ENCODE results near the gene HPSE.

DNA sequence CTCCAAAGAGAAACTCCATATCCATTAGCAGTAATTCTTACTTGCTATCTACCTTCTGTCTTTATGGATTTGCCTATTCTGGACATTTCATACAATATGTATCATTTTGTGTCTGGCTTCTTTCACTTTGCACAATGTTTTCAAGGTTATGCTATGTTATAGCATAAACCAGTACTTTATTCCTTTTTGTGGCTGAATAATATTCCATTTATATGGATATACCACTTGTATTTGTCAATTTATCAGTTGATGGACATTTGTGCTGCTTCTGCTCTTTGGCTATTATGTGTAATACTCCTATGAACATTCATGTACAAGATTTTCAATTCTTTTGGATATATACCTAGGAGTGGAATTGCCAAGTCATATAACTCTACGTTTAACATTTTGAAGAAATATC is 18.9 kb upstream of the HPSE start:
- TF ChIP-seq, protein P1, sequence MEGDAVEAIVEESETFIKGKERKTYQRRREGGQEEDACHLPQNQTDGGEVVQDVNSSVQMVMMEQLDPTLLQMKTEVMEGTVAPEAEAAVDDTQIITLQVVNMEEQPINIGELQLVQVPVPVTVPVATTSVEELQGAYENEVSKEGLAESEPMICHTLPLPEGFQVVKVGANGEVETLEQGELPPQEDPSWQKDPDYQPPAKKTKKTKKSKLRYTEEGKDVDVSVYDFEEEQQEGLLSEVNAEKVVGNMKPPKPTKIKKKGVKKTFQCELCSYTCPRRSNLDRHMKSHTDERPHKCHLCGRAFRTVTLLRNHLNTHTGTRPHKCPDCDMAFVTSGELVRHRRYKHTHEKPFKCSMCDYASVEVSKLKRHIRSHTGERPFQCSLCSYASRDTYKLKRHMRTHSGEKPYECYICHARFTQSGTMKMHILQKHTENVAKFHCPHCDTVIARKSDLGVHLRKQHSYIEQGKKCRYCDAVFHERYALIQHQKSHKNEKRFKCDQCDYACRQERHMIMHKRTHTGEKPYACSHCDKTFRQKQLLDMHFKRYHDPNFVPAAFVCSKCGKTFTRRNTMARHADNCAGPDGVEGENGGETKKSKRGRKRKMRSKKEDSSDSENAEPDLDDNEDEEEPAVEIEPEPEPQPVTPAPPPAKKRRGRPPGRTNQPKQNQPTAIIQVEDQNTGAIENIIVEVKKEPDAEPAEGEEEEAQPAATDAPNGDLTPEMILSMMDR (IDR thresholded peaks at IDR 0.05; ENCODE audit: low read depth, low read length): no peak
- no peak for TF ChIP-seq EZH2phosphoT487 (IDR thresholded peaks at IDR 0.05; ENCODE audit: low read depth)

Measured in OCI-LY3 (cell line).